Fibroblast of lung (primary cell): ENCODE data around the gene USP24.
"Not testable (repeated sequence)": the region's sequence is repeated elsewhere in the genome, so short reads cannot be mapped to it uniquely, and the experiment has no call there.

ENCODE experiments used
- EZH2 ChIP-seq: IDR thresholded peaks from 2 replicates; pipeline ENCODE4 v1.5.1; 2012; ENCODE audit warnings: low read length, control low read depth, mild to moderate bottlenecking; ENCODE audit errors: missing control alignments
- TF ChIP-seq, protein P1 (sequence below), 2 donors: IDR thresholded peaks in 1 of 2; conservative IDR thresholded peaks in 1 of 2; 1 replicate in 1 of 2; 2 replicates in 1 of 2; pipeline ENCODE4 v1.5.1; 2011 to 2012; ENCODE audit warnings: low read length in 2 of 2, control low read depth in 1 of 2, inconsistent platforms in 1 of 2, low read depth in 1 of 2, mild to moderate bottlenecking in 1 of 2

DNA sequence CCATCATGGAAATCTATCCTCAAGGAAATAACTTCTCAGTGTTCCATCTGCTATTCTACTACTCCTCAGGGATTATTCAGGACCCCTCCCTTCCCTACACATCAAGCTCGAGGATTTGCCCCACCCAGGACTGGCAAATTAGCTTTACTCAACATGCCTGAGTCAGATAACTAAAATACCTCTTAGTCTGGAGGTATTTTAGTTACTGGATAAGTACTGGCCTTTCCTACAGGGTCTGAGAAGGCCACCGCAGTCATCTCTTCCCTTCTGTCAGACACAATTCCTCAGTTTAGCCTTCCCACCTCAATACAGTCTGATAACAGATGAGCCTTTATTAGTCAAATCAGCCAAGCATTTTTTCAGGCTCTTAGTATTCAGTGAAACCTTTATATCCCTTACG, 188.5 kb downstream of the USP24 start:
- TF ChIP-seq, protein P1, sequence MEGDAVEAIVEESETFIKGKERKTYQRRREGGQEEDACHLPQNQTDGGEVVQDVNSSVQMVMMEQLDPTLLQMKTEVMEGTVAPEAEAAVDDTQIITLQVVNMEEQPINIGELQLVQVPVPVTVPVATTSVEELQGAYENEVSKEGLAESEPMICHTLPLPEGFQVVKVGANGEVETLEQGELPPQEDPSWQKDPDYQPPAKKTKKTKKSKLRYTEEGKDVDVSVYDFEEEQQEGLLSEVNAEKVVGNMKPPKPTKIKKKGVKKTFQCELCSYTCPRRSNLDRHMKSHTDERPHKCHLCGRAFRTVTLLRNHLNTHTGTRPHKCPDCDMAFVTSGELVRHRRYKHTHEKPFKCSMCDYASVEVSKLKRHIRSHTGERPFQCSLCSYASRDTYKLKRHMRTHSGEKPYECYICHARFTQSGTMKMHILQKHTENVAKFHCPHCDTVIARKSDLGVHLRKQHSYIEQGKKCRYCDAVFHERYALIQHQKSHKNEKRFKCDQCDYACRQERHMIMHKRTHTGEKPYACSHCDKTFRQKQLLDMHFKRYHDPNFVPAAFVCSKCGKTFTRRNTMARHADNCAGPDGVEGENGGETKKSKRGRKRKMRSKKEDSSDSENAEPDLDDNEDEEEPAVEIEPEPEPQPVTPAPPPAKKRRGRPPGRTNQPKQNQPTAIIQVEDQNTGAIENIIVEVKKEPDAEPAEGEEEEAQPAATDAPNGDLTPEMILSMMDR (conservative IDR thresholded peaks at IDR 0.05 in 1 of 2, IDR thresholded peaks at IDR 0.05 in 1 of 2; ENCODE audit: low read depth in 1 of 2, low read length in 2 of 2): not testable (repeated sequence)
- TF ChIP-seq EZH2: not testable (repeated sequence)
